Stimulated activated CD4-positive, alpha-beta T cell treated with anti-CD3 and anti-CD28 coated beads, Interleukin-2, amount 100 ng/mL, for 4 hours (primary cell): ENCODE data around the gene FNDC3A.
"Not testable (repeated sequence)": the region's sequence is repeated elsewhere in the genome, so short reads cannot be mapped to it uniquely, and the experiment has no call there.

Experiments
- DNase-seq: peaks from one replicate; pipeline ENCODE4 v3.0.0-alpha.2; 2020; ENCODE audit warnings: low read depth

FNDC3A gene

DNA sequence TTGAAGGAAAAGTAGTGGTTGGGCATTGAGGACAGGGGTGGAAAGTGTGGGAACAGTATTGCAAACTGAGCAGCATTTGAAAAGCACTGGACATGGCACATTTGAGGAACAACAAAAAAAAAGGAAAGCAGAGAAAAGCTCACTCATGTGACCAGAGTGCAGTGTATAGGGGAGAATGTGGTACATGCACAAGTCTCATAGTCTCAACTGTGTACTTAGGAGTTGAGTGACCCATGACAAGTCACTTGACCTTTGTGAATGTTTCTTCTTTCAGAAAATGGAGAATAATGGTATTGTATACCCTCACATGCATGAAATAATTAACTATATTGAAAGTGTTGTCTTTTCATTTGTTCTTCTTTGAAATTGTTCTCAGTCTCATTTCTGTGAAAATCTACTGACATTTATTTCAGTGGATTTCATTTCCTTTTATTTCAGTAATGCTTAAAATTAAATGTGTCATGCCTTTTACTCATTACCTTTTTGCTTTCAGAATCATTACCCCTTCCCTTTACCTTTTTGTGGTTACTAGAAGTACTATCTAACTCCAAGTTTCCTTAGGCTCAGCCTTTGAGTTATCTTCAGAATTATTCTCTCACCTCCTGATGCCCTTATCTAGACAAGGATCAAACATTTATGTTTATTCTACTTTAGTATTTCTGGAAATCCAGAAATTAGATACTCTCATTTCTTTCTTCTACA is 165.3 kb downstream of the FNDC3A start:
- no peak for DNase-seq

DNA sequence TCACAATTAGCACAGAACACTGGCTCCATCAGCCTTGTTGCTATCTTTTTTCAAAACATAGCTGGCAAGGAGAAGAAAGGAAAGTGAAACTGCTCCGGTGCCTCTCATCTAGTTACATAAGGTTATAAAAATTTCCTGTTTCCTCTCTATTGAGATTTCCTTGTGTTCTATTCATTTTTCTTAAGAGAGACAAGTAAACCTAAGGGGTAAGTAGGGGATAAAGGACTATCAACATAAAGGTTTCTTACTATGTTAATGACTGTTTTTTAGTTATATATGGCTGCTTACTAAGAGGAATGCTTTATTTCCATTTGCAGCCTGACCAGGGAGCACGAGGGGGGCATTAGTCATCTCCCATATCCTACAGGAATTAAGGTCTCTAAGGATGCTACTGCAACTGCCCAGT is 171.2 kb downstream of the FNDC3A start:
- peak; percentile 9 for DNase-seq

DNA sequence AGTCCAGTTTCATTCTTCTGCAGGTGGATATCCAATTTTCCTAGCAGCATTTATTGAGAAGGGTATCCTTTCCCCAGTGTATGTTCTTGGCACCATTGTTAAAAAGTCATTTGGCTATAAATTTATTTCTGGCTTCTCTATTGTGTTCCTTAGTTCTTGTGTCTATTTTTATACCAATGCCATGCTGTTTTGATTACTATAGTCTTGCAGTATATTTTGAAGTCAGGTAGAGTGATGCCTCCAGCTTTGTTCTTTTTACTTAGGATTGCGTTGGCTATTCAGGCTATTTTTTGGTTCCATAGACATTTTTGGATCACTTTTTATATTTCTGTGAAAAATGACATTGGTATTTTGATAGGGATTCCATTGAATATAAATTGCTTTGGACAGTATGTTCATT is 172.7 kb downstream of the FNDC3A start:
- DNase-seq, result no peak

- not testable (repeated sequence) for DNase-seq
Observed at GRCh38 chr13:49157955-49158584, 182.4 kb downstream of the FNDC3A start.

DNA sequence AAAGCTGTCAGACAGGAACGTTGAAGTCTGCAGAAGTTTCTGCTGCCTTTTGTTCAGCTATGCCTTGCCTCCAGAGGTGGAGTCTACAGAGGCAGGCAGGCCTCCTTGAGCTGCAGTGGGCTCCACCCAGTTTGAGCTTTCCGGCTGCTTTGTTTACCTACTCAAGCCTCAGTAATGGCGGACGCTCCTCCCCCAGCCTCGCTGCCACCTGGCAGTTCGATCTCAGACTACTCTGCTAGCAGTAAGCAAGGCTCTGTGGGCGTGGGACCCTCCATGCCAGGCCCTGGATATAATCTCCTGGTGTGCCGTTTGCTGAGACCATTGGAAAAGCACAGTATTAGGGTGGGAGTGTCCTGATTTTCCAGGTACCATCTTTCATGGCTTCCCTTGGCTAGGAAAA is 187.4 kb downstream of the FNDC3A start:
- DNase-seq, result not testable (repeated sequence)

- no peak for DNase-seq
Observed at GRCh38 chr13:49164712-49165111, 189.0 kb downstream of the FNDC3A start.

DNA sequence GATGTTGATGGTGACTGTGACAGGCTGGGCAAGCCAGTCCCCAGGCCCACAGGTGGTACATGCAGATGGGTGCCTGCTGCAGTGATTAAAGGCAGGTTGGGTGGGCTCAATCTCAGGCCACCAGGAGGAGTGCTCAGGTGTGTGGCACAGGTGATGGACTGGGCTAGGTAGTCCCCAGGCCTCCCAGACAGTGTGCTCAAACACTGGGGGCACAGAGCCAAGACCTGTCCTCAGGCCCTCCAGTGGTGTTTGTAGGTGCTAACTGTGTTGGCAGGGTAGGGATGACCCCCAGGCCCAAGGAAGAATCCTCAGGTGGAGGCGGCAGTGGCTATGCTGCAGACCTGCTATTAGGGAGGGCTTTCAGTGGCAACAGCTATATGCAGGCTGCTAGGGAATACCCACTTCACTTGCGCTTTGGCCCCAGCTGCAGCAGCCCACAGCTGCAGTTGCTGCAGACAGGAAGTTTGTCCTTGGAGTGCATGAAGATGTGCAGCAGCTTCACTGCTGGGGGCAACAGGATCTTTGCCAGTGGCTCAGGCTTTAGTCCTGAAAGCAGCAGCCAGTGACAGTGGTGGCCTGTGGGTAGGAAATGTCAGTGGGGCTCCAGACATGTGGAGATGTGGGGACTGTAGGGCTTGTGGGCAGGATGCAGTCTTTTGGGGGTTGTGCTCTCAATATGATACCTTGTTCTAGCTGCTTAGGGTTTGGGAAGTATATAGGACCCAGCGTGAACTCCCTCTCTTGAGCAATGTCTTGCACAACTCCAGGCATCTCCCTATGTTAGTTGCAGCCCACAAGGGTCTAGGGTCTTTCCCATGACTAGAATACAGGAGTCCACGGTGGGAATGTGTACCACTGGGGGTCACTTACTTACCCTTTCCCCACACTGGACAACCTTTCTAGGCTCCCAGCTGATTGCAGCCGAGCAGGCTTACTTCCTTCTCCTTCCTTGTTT is 190.4 kb downstream of the FNDC3A start:
- DNase-seq, result no peak

DNA sequence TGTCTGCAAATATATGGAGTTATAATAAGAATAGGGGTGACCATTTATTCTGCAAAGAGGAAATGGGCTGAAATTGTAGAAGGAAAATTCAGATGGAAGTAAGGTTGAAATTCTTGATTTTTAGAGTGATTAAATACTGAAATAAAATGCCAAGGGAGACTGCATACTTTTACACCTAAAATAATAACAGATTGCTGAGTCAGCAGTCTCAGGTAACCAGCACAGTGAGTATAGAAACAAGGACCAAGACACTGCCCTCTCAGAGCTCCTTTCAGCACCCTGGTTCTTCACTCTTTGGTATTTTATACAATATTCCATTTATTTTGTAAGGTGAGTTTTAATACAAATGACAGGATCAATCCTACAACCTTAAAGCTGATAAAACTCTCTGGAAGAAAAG is 195.6 kb downstream of the FNDC3A start:
- DNase-seq, result no peak

- DNase-seq, result no peak
Observed at GRCh38 chr13:49183672-49184325, 208.1 kb downstream of the FNDC3A start.

DNA sequence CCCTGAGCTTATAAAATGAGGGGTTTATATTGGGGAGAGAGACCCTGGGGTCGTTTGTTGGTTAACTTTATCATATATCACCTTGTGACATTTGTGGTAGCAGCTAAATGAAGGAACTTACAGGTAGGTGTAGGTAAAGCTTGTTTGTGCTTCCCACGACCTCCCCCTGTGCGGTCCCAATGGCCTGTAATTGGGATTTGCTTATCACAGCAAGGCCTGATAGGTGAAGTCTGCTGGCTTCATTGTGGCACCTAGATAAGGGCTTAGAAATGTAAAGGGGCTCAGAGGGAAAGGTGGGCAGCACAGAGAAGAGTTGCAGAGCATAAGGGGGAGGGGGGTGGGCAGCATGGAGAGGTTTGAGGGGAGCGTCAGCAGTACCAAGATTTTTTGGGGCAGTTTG is 208.9 kb downstream of the FNDC3A start:
- no peak for DNase-seq

GRCh38 chr13:49185264-49185663 is 209.6 kb downstream of the FNDC3A start:
- no peak for DNase-seq

- DNase-seq, result no peak
Observed at GRCh38 chr13:49190901-49191300, 215.2 kb downstream of the FNDC3A start.

- no peak for DNase-seq
Observed at GRCh38 chr13:49206641-49207040, 230.9 kb downstream of the FNDC3A start.

DNA sequence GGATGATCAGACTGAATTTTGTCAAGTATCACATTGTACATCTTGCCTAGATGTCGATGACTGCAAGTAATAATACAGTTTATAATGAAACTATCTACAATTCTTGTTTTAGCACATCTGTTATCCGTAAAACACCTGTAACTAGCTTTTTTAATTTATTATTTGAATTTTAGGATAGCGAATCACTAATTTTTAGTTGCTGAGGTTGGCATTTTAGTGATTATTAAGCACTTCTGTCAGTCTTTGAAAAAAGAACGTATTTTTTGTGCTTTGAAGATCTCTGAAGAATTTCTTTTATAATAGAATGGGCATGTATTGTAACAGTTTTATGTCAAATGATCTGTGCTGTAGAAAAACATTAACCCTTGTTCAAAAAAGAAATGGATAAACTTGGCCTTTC is 232.9 kb downstream of the FNDC3A start:
- DNase-seq, result no peak

GRCh38 chr13:49210114-49210513 is 234.4 kb downstream of the FNDC3A start:
- no peak for DNase-seq

- no peak for DNase-seq
Observed at GRCh38 chr13:49210669-49211068, 235.0 kb downstream of the FNDC3A start.

GRCh38 chr13:49213539-49213938 is 237.8 kb downstream of the FNDC3A start:
- DNase-seq, result no peak

GRCh38 chr13:49213997-49214916 is 238.5 kb downstream of the FNDC3A start:
- no peak for DNase-seq

DNA sequence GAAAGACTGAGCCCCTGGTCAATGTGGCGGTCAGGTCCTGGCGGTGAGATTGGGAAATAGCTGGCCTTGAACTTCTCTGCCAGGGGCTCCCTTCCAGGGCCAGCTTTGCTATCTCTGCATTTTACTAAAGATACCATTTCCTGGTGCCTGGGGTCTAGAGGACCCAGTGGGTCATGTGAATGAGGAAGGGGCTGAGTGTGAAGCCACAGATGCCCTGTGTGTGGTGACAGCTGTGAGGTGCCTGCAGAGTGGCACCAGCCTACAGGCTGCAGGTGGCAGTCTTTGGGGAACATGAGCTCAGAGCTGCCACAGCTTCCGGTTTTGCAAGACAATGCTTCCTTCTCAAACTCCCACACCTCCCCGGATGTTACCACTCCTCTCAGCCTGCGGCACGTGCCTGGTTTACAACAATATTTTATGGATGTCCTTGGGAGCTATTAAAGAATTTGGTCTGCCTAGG is 239.2 kb downstream of the FNDC3A start:
- peak; percentile 30 for DNase-seq

DNA sequence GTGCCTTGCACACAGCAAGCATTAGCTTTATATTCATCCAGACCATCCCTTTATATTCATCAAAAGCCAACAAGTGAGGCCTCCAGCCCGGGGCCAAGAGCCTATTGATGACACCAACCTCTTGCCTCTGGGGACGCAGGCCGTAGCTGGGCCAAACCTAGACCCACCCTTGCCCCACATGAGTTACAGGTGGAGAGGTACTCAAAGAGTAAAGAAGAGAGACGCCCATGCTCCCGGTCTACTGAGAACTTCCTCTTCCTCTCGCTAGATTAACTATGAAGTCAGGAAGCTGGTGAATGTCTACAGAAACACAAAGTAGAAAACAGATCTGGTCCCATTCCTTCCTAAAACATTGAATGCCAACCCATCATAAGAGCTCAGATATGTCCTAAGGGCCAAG is 240.6 kb downstream of the FNDC3A start:
- no peak for DNase-seq

GRCh38 chr13:49217962-49218492 is 242.3 kb downstream of the FNDC3A start:
- no peak for DNase-seq
